Ishikawa (cell line): Measurements from ENCODE around the gene ADGRL3.

Experiments
- FOXM1 ChIP-seq: IDR thresholded peaks from 2 replicates; pipeline ENCODE4 v1.6.1; 2012; ENCODE audit warnings: low read depth, borderline replicate concordance
- TF ChIP-seq, protein P1 (sequence below): IDR thresholded peaks from 2 replicates; pipeline ENCODE4 v1.6.1; 2012

DNA sequence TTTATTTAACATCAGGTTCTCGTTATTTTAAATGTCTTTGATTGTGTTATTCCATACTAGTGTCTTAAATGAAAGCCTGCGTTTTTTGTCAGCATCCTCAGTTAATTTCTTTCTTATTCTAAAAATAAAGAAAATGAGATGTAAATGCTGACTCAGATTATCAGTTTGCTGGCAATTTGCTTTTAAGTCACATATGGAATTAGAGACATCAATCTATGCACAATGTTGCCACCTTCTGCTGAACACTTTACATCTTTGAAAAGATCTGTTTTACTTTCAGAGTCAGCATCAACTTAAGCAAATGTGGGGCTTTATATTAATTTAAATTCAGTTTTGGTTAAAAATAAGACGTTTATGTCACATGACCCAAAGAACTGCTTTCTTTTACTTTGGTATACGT is 99.2 kb downstream of the ADGRL3 start:
- TF ChIP-seq, protein P1, sequence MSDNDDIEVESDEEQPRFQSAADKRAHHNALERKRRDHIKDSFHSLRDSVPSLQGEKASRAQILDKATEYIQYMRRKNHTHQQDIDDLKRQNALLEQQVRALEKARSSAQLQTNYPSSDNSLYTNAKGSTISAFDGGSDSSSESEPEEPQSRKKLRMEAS: no peak
- TF ChIP-seq FOXM1: no peak
